Type B pancreatic cell (in vitro differentiated cells): ENCODE measurements around the gene ZNF480. TPM values are rescaled to one million over a fixed set of nuclear protein-coding genes. Genes with fewer than 3 reads are reported as not detected.

Experiments
- DNase-seq: peaks from one replicate; pipeline ENCODE4 v3.0.0; 2021; ENCODE audit warnings: mixed read lengths; ENCODE audit not compliant: unreplicated experiment; ENCODE audit errors: extremely low spot score
- H3K27ac Mint-ChIP-seq: 2 replicates; pipeline ENCODE4 v1.8.0; 2021; ENCODE audit warnings: mild to moderate bottlenecking, mixed read lengths
- H3K27me3 Mint-ChIP-seq: 2 replicates; pipeline ENCODE4 v1.8.0; 2021; ENCODE audit warnings: mixed read lengths
- H3K36me3 Mint-ChIP-seq: 2 replicates; pipeline ENCODE4 v1.8.0; 2021; ENCODE audit warnings: mixed read lengths
- H3K4me1 Mint-ChIP-seq: one replicate; pipeline ENCODE4 v1.8.0; 2021; ENCODE audit warnings: mixed read lengths; ENCODE audit not compliant: unreplicated experiment
- H3K4me3 Mint-ChIP-seq: 2 replicates; pipeline ENCODE4 v1.8.0; 2021; ENCODE audit warnings: mild to moderate bottlenecking, mixed read lengths
- H3K9me3 Mint-ChIP-seq: 2 replicates; pipeline ENCODE4 v1.8.0; 2021; ENCODE audit warnings: mixed read lengths
- CTCF ChIP-seq: fragments of 200-600 bp; sonication (generic); conservative IDR thresholded peaks from 2 replicates; pipeline ENCODE4 v1.5.0; 2021; ENCODE audit warnings: antibody characterized with exemption, mild to moderate bottlenecking
- total RNA-seq: library from RNA; stranded (reverse); gene quantifications from 2 replicates; pipeline ENCODE4 v1.2.1, GENCODE V29; 2021; ENCODE audit warnings: low replicate concordance

ZNF480 gene
- total RNA-seq, 1 donor from 2014 or later = 16.8 TPM

GRCh38 chr19:52343548-52343947 lies 46.6 kb downstream of the ZNF480 start:
- Mint-ChIP-seq H3K4me3 (no peak overlapping the region), H3K4me1 (peaks cover 5% of the 10 kb centered on the region), H3K36me3 (peaks cover 25% of the 10 kb centered on the region), H3K9me3 (peaks cover 3% of the 10 kb centered on the region), H3K27me3 (no peaks in the 10 kb centered on the region), H3K27ac (peak overlapping the region; percentile 56)
- DNase-seq = peak; percentile 71
- TF ChIP-seq CTCF = peak; percentile 77

- Mint-ChIP-seq H3K4me3 (no peak overlapping the region), H3K9me3 (peaks cover 3% of the 10 kb centered on the region), H3K36me3 (peaks cover 27% of the 10 kb centered on the region), H3K27me3 (no peaks in the 10 kb centered on the region), H3K27ac (peak overlapping the region; percentile 11), H3K4me1 (peaks cover 5% of the 10 kb centered on the region)
- no peak for DNase-seq
- TF ChIP-seq CTCF = no peak
These were observed 48.2 kb downstream of the ZNF480 start for GRCh38 chr19:52345162-52345561.

GRCh38 chr19:52351512-52351911 lies 54.5 kb downstream of the ZNF480 start:
- Mint-ChIP-seq H3K27ac (no peak overlapping the region), H3K36me3 (peaks cover 59% of the 10 kb centered on the region), H3K27me3 (no peaks in the 10 kb centered on the region)

GRCh38 chr19:52366414-52366824 lies 69.5 kb downstream of the ZNF480 start:
- peaks cover 19% of the 10 kb centered on the region for H3K9me3 Mint-ChIP-seq
- DNase-seq = no peak
- TF ChIP-seq CTCF = no peak
- H3K4me1 Mint-ChIP-seq = no peaks in the 10 kb centered on the region
- H3K4me3 Mint-ChIP-seq = no peak overlapping the region
- H3K36me3 Mint-ChIP-seq = peaks cover 66% of the 10 kb centered on the region
- H3K27me3 Mint-ChIP-seq = no peaks in the 10 kb centered on the region
- H3K27ac Mint-ChIP-seq = no peak overlapping the region

More at GRCh38 chr19:52351512-52351911, 54.5 kb downstream of the ZNF480 start:
- Mint-ChIP-seq H3K9me3 (peaks cover 4% of the 10 kb centered on the region), H3K4me1 (no peaks in the 10 kb centered on the region), H3K4me3 (no peak overlapping the region)
- TF ChIP-seq CTCF = peak; percentile 42
- no peak for DNase-seq

- DNase-seq = no peak
- H3K27ac Mint-ChIP-seq = peak within 1 kb of the TSS; percentile 90
- H3K4me3 Mint-ChIP-seq = peak within 1 kb of the TSS; percentile 68
- H3K4me1 Mint-ChIP-seq = no peaks in the 10 kb centered on the region
- peaks cover 12% of the 10 kb centered on the region for H3K9me3 Mint-ChIP-seq
- H3K27me3 Mint-ChIP-seq = no peaks in the 10 kb centered on the region
- peaks cover 55% of the 10 kb centered on the region for H3K36me3 Mint-ChIP-seq
- TF ChIP-seq CTCF = no peak
These were observed 72.8 kb downstream of the ZNF480 start, which contains the start of gene ZNF880 for GRCh38 chr19:52369559-52370340. ZNF880 (plus strand) TSS chr19:52369923; CDS start chr19:52369966, 43 bp downstream.
